ENCODE data around the gene NFIB. TPM values are rescaled to one million over a fixed set of nuclear protein-coding genes. Genes with fewer than 3 reads are reported as not detected.

Gene NFIB
- 2.4 and 5.0 TPM in 2 replicates for total RNA-seq

DNA sequence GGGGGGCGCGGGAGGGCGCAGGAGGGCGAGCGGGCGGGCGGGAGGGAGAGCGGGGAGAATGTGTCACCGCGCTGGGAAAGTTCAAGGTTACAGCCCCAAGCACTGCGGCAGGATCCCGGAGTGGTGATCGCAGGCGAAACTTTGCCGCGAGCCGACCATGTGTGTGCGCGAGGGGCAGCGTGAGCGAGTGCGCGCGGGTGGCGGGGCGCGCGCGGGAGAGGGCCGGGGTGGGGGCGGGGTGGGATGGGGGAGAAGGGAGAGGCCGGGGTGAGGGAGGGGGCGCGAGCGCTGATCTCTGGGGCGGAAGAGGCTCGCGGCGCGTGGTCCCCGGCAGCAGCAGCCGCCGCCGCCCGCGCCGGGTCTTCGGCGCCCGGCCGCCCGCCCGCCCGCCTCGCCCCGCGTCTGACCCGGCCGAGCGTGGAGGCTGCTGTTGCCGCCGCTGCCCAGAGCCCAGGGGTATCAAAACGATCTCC, at the start of gene NFIB:
TSS of gene NFIB (minus strand) at position 191 of the 473 bp plus-strand sequence. CDS start 630 bp downstream, outside the sequence.
- no peak for DNase-seq (ENCODE audit: low read depth)
- TF ChIP-seq, protein P1, sequence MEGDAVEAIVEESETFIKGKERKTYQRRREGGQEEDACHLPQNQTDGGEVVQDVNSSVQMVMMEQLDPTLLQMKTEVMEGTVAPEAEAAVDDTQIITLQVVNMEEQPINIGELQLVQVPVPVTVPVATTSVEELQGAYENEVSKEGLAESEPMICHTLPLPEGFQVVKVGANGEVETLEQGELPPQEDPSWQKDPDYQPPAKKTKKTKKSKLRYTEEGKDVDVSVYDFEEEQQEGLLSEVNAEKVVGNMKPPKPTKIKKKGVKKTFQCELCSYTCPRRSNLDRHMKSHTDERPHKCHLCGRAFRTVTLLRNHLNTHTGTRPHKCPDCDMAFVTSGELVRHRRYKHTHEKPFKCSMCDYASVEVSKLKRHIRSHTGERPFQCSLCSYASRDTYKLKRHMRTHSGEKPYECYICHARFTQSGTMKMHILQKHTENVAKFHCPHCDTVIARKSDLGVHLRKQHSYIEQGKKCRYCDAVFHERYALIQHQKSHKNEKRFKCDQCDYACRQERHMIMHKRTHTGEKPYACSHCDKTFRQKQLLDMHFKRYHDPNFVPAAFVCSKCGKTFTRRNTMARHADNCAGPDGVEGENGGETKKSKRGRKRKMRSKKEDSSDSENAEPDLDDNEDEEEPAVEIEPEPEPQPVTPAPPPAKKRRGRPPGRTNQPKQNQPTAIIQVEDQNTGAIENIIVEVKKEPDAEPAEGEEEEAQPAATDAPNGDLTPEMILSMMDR (conservative IDR thresholded peaks at IDR 0.05; ENCODE audit: low read depth, low read length): no peak
- peak within 1 kb of the TSS; percentile 72 for H3K4me3 ChIP-seq (ENCODE audit: low read depth, low read length)

DNA sequence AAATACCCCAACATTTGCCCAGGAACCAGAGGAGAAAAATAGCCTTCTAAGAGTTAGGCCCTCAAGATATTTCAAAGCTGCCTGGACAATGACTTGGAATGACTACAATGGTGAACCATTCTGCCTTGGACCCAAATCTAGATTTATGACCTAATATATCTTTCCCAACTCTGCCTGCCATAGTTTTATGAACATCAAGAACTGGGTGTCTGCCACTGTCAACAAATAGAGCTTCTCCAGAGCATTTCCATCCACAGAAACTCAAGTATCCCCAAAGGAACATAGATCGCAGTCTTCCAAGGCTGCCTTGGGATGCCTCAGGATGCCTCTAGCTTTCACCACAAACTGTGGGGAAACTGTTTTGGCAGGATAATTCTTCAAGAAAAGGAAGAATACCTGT, 48.2 kb upstream of the NFIB start:
- no peak for DNase-seq (ENCODE audit: low read depth)
- TF ChIP-seq, protein P1 (conservative IDR thresholded peaks at IDR 0.05; ENCODE audit: low read depth, low read length): no peak
- no peak overlapping the region for H3K4me3 ChIP-seq (ENCODE audit: low read depth, low read length)

DNA sequence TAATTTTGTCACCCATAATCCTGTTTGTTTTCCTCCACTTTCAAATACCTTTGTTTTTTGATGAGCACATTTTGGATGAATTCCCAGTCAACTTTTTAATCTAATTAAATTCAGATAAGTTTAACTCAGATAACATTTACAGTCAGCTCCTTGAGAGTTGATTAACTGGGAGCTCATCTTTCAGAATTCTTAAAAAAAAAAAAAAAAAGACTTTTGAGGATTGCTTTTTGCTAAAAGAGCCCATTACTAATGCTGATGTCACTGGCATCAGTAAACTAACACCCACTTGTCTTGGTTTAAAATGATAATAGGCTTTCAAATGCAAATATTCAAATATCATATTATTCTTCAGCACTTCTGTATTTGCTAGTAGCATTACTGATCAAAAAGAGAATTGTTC, 47.1 kb upstream of the NFIB start:
- TF ChIP-seq, protein P1 (conservative IDR thresholded peaks at IDR 0.05; ENCODE audit: low read depth, low read length): no peak
- H3K4me3 ChIP-seq (ENCODE audit: low read depth, low read length): no peak overlapping the region
- no peak for DNase-seq (ENCODE audit: low read depth)

DNA sequence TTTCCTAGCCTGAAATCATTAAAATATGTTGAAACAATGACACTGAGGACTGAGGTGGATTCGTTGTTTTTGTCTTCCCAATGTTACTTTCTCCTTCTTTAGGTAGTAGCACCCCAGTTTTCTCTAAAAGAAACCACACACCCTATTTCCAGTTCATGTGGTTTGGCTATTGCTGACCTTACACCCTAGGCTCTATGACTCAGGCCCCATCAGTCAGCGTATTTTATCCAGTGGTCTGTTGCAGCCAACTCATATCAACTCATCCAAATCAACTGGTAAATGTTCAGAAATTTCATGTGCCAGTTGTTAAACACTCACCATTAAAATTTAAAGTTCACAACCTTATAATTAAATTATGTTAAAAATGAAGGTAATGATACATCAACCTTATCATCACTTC, 44.6 kb upstream of the NFIB start:
- TF ChIP-seq, protein P1 (conservative IDR thresholded peaks at IDR 0.05; ENCODE audit: low read depth, low read length): no peak
- no peak for DNase-seq (ENCODE audit: low read depth)
- no peak overlapping the region for H3K4me3 ChIP-seq (ENCODE audit: low read depth, low read length)

GRCh38 chr9:14356351-14357265, 42.7 kb upstream of the NFIB start:
- TF ChIP-seq, protein P1 (conservative IDR thresholded peaks at IDR 0.05; ENCODE audit: low read depth, low read length): no peak

DNA sequence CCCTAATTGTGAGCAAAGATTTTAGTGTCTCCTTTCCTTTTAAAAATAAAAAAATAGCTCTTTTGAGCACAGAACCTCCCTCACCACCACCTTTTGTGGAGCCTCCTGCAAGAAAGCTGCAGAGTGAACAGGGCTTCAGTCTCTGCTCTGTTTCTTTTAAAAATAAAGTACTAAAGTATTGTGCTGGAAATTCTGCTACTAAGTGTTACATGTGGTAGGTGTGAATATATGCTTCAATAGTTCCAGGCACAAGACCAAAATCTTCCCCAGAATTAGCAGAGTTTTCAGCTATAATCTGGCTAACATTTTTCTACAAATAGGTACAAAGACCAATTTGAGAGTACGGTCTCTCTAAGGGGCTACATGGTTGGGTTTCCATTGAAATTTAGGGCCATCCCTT, 40.3 kb upstream of the NFIB start:
- no peak for DNase-seq (ENCODE audit: low read depth)
- no peak overlapping the region for H3K4me3 ChIP-seq (ENCODE audit: low read depth, low read length)
- TF ChIP-seq, protein P1 (conservative IDR thresholded peaks at IDR 0.05; ENCODE audit: low read depth, low read length): no peak

More at GRCh38 chr9:14356351-14357265, 42.7 kb upstream of the NFIB start:
- H3K4me3 ChIP-seq (ENCODE audit: low read depth, low read length): no peak overlapping the region
- no peak for DNase-seq (ENCODE audit: low read depth)
